ENCODE data around the gene RABAC1. TPM values are rescaled to one million over a fixed set of nuclear protein-coding genes. Genes with fewer than 3 reads are reported as not detected.

Gene RABAC1
- total RNA-seq, 2 donors from 2014 or later: 130 to 332 TPM

- H3K36me3 ChIP-seq: peaks cover 25% of the 10 kb centered on the region
- TF ChIP-seq CTCF (IDR thresholded peaks at IDR 0.05): no peak
- no peak for ATAC-seq (ENCODE audit: insufficient number of reproducible peaks, low FRiP score, low read depth)
- DNase-seq (ENCODE audit: low spot score): no peak
- no peak overlapping the region for H3K27ac ChIP-seq
- no peak overlapping the region for H3K4me3 ChIP-seq
- no peaks in the 10 kb centered on the region for H3K4me1 ChIP-seq (ENCODE audit: control insufficient read depth in 1 of 2, low read depth in 2 of 2)
- peaks cover 3% of the 10 kb centered on the region for H3K27me3 ChIP-seq (replicated peaks; ENCODE audit: insufficient read depth)
- no peaks in the 10 kb centered on the region for H3K9me3 ChIP-seq
These were observed 51.0 kb downstream of the RABAC1 start for GRCh38 chr19:41907994-41908615.

- H3K36me3 ChIP-seq: peaks cover 35% of the 10 kb centered on the region
- no peak overlapping the region for H3K27ac ChIP-seq
- H3K4me3 ChIP-seq: no peak overlapping the region
- DNase-seq (ENCODE audit: low spot score) (no peak), ATAC-seq (ENCODE audit: insufficient number of reproducible peaks, low FRiP score, low read depth) (no peak)
- H3K9me3 ChIP-seq: no peaks in the 10 kb centered on the region
- no peaks in the 10 kb centered on the region for H3K27me3 ChIP-seq (replicated peaks; ENCODE audit: insufficient read depth)
- H3K4me1 ChIP-seq (ENCODE audit: control insufficient read depth in 1 of 2, low read depth in 2 of 2): no peaks in the 10 kb centered on the region
- TF ChIP-seq CTCF (IDR thresholded peaks at IDR 0.05): no peak
These were observed 52.0 kb downstream of the RABAC1 start for GRCh38 chr19:41906916-41907680.

Other genes with a start within 250 kb of the RABAC1 start
- not detected for gene CEACAM6, start 203.8 kb downstream of the RABAC1 start, total RNA-seq
- not detected for gene CEACAM3, start 162.7 kb downstream of the RABAC1 start, total RNA-seq
- gene LYPD4, start 114.6 kb downstream of the RABAC1 start, total RNA-seq: not detected
- gene DMRTC2, start 114.3 kb downstream of the RABAC1 start, total RNA-seq: not detected
- gene RPS19, start 99.1 kb downstream of the RABAC1 start, total RNA-seq: 100 to 1,000 TPM; 347 to 429 TPM
- gene CD79A, start 82.0 kb downstream of the RABAC1 start, total RNA-seq: not detected
- 100 to 1,000 TPM in 1 of 2 donors, 10 to 100 TPM in 1; 75.3 to 104 TPM for gene ARHGEF1, start 76.1 kb downstream of the RABAC1 start, total RNA-seq
- under 1 TPM; 0.28 to 0.41 TPM for gene ERFL, start 30.9 kb downstream of the RABAC1 start, total RNA-seq
- gene ATP1A3, start 34.9 kb upstream of the RABAC1 start, total RNA-seq: under 1 TPM in 1 of 2 donors, not detected in 1; 0.14 TPM
- gene GRIK5, start 110.9 kb upstream of the RABAC1 start, total RNA-seq: 10 to 100 TPM; 22.3 to 24.8 TPM
- gene ZNF574, start 116.8 kb upstream of the RABAC1 start, total RNA-seq: 10 to 100 TPM; 20.4 to 24.2 TPM
- gene POU2F2, start 173.1 kb upstream of the RABAC1 start, total RNA-seq: 1 to 10 TPM in 1 of 2 donors, under 1 TPM in 1; 0.85 to 5.8 TPM

All from thoracic aorta (tissue), 2 donors.